ENCODE results near the gene TCF4.

TCF4 gene

GRCh38 chr18:55511277-55511676, 76.7 kb downstream of the TCF4 start:
- no peak overlapping the region for H3K4me3 ChIP-seq (ENCODE audit: low read depth, low read length)

GRCh38 chr18:55510809-55511208, 77.2 kb downstream of the TCF4 start:
- Histone ChIP-seq H3K9ac (ENCODE audit: low read depth, low read length) (no peak overlapping the region), H3K4me1 (ENCODE audit: control insufficient read depth, insufficient read depth, low read length) (peaks cover 20% of the 10 kb centered on the region), H3K9me3 (ENCODE audit: control insufficient read depth, insufficient read depth, low read length) (no peaks in the 10 kb centered on the region), H3K27me3 (ENCODE audit: control insufficient read depth, insufficient read depth, low read length) (no peaks in the 10 kb centered on the region), H3K4me3 (ENCODE audit: low read depth, low read length) (no peak overlapping the region), H3K36me3 (ENCODE audit: control insufficient read depth, insufficient read depth, low read length) (no peaks in the 10 kb centered on the region)

More at GRCh38 chr18:55511277-55511676, 76.7 kb downstream of the TCF4 start:
- no peaks in the 10 kb centered on the region for H3K27me3 ChIP-seq (ENCODE audit: control insufficient read depth, insufficient read depth, low read length)
- no peaks in the 10 kb centered on the region for H3K9me3 ChIP-seq (ENCODE audit: control insufficient read depth, insufficient read depth, low read length)
- H3K4me1 ChIP-seq (ENCODE audit: control insufficient read depth, insufficient read depth, low read length), result peaks cover 20% of the 10 kb centered on the region
- H3K9ac ChIP-seq (ENCODE audit: low read depth, low read length), result no peak overlapping the region
- no peaks in the 10 kb centered on the region for H3K36me3 ChIP-seq (ENCODE audit: control insufficient read depth, insufficient read depth, low read length)

- no peaks in the 10 kb centered on the region for H3K9me3 ChIP-seq (ENCODE audit: control insufficient read depth, insufficient read depth, low read length)
- no peaks in the 10 kb centered on the region for H3K27me3 ChIP-seq (ENCODE audit: control insufficient read depth, insufficient read depth, low read length)
- peaks cover 20% of the 10 kb centered on the region for H3K4me1 ChIP-seq (ENCODE audit: control insufficient read depth, insufficient read depth, low read length)
- no peak overlapping the region for H3K4me3 ChIP-seq (ENCODE audit: low read depth, low read length)
- no peaks in the 10 kb centered on the region for H3K36me3 ChIP-seq (ENCODE audit: control insufficient read depth, insufficient read depth, low read length)
- H3K9ac ChIP-seq (ENCODE audit: low read depth, low read length), result no peak overlapping the region
Measured at GRCh38 chr18:55509631-55510324, 78.2 kb downstream of the TCF4 start.

GRCh38 chr18:55508651-55509050, 79.3 kb downstream of the TCF4 start:
- H3K9me3 ChIP-seq (ENCODE audit: control insufficient read depth, insufficient read depth, low read length), result no peaks in the 10 kb centered on the region
- no peaks in the 10 kb centered on the region for H3K27me3 ChIP-seq (ENCODE audit: control insufficient read depth, insufficient read depth, low read length)
- no peak overlapping the region for H3K4me3 ChIP-seq (ENCODE audit: low read depth, low read length)
- no peak overlapping the region for H3K9ac ChIP-seq (ENCODE audit: low read depth, low read length)
- H3K4me1 ChIP-seq (ENCODE audit: control insufficient read depth, insufficient read depth, low read length), result peaks cover 16% of the 10 kb centered on the region
- no peaks in the 10 kb centered on the region for H3K36me3 ChIP-seq (ENCODE audit: control insufficient read depth, insufficient read depth, low read length)

GRCh38 chr18:55506074-55506473, 81.9 kb downstream of the TCF4 start:
- no peaks in the 10 kb centered on the region for H3K27me3 ChIP-seq (ENCODE audit: control insufficient read depth, insufficient read depth, low read length)
- H3K4me1 ChIP-seq (ENCODE audit: control insufficient read depth, insufficient read depth, low read length), result peaks cover 30% of the 10 kb centered on the region
- H3K4me3 ChIP-seq (ENCODE audit: low read depth, low read length), result no peak overlapping the region
- no peak overlapping the region for H3K9ac ChIP-seq (ENCODE audit: low read depth, low read length)
- H3K36me3 ChIP-seq (ENCODE audit: control insufficient read depth, insufficient read depth, low read length), result no peaks in the 10 kb centered on the region
- no peaks in the 10 kb centered on the region for H3K9me3 ChIP-seq (ENCODE audit: control insufficient read depth, insufficient read depth, low read length)

- Histone ChIP-seq H3K9ac (ENCODE audit: low read depth, low read length) (no peak overlapping the region), H3K4me3 (ENCODE audit: low read depth, low read length) (no peak overlapping the region), H3K4me1 (ENCODE audit: control insufficient read depth, insufficient read depth, low read length) (peaks cover 27% of the 10 kb centered on the region), H3K27me3 (ENCODE audit: control insufficient read depth, insufficient read depth, low read length) (no peaks in the 10 kb centered on the region), H3K9me3 (ENCODE audit: control insufficient read depth, insufficient read depth, low read length) (no peaks in the 10 kb centered on the region), H3K36me3 (ENCODE audit: control insufficient read depth, insufficient read depth, low read length) (no peaks in the 10 kb centered on the region)
Measured at GRCh38 chr18:55504808-55505207, 83.2 kb downstream of the TCF4 start.

- Histone ChIP-seq H3K9ac (ENCODE audit: low read depth, low read length) (no peak overlapping the region), H3K9me3 (ENCODE audit: control insufficient read depth, insufficient read depth, low read length) (no peaks in the 10 kb centered on the region), H3K4me1 (ENCODE audit: control insufficient read depth, insufficient read depth, low read length) (peaks cover 22% of the 10 kb centered on the region), H3K36me3 (ENCODE audit: control insufficient read depth, insufficient read depth, low read length) (no peaks in the 10 kb centered on the region), H3K4me3 (ENCODE audit: low read depth, low read length) (no peak overlapping the region), H3K27me3 (ENCODE audit: control insufficient read depth, insufficient read depth, low read length) (no peaks in the 10 kb centered on the region)
Measured at GRCh38 chr18:55503167-55503820, 84.7 kb downstream of the TCF4 start.

- Histone ChIP-seq H3K9me3 (ENCODE audit: control insufficient read depth, insufficient read depth, low read length) (no peaks in the 10 kb centered on the region), H3K36me3 (ENCODE audit: control insufficient read depth, insufficient read depth, low read length) (no peaks in the 10 kb centered on the region), H3K9ac (ENCODE audit: low read depth, low read length) (no peak overlapping the region), H3K4me3 (ENCODE audit: low read depth, low read length) (no peak overlapping the region), H3K4me1 (ENCODE audit: control insufficient read depth, insufficient read depth, low read length) (peaks cover 22% of the 10 kb centered on the region), H3K27me3 (ENCODE audit: control insufficient read depth, insufficient read depth, low read length) (no peaks in the 10 kb centered on the region)
Measured at GRCh38 chr18:55501982-55502710, 85.8 kb downstream of the TCF4 start.

- Histone ChIP-seq H3K9me3 (ENCODE audit: control insufficient read depth, insufficient read depth, low read length) (no peaks in the 10 kb centered on the region), H3K4me1 (ENCODE audit: control insufficient read depth, insufficient read depth, low read length) (peaks cover 22% of the 10 kb centered on the region), H3K27me3 (ENCODE audit: control insufficient read depth, insufficient read depth, low read length) (no peaks in the 10 kb centered on the region), H3K9ac (ENCODE audit: low read depth, low read length) (no peak overlapping the region), H3K4me3 (ENCODE audit: low read depth, low read length) (no peak overlapping the region), H3K36me3 (ENCODE audit: control insufficient read depth, insufficient read depth, low read length) (no peaks in the 10 kb centered on the region)
Measured at GRCh38 chr18:55501579-55501978, 86.4 kb downstream of the TCF4 start.

- no peaks in the 10 kb centered on the region for H3K9me3 ChIP-seq (ENCODE audit: control insufficient read depth, insufficient read depth, low read length)
- H3K9ac ChIP-seq (ENCODE audit: low read depth, low read length), result no peak overlapping the region
- H3K36me3 ChIP-seq (ENCODE audit: control insufficient read depth, insufficient read depth, low read length), result no peaks in the 10 kb centered on the region
- peaks cover 26% of the 10 kb centered on the region for H3K4me1 ChIP-seq (ENCODE audit: control insufficient read depth, insufficient read depth, low read length)
- no peaks in the 10 kb centered on the region for H3K27me3 ChIP-seq (ENCODE audit: control insufficient read depth, insufficient read depth, low read length)
- no peak overlapping the region for H3K4me3 ChIP-seq (ENCODE audit: low read depth, low read length)
Measured at GRCh38 chr18:55500316-55501086, 87.5 kb downstream of the TCF4 start.

- H3K9ac ChIP-seq (ENCODE audit: low read depth, low read length), result no peak overlapping the region
- peaks cover 29% of the 10 kb centered on the region for H3K4me1 ChIP-seq (ENCODE audit: control insufficient read depth, insufficient read depth, low read length)
- H3K36me3 ChIP-seq (ENCODE audit: control insufficient read depth, insufficient read depth, low read length), result no peaks in the 10 kb centered on the region
- no peaks in the 10 kb centered on the region for H3K27me3 ChIP-seq (ENCODE audit: control insufficient read depth, insufficient read depth, low read length)
- no peaks in the 10 kb centered on the region for H3K9me3 ChIP-seq (ENCODE audit: control insufficient read depth, insufficient read depth, low read length)
- no peak overlapping the region for H3K4me3 ChIP-seq (ENCODE audit: low read depth, low read length)
Measured at GRCh38 chr18:55499526-55499925, 88.5 kb downstream of the TCF4 start.

Measured in iPS-15b (cell line).